ENCODE data around the gene RTL1. TPM values are rescaled to one million over a fixed set of nuclear protein-coding genes. Genes with fewer than 3 reads are reported as not detected.

The RTL1 gene
- not detected in 2 replicates for polyA plus RNA-seq (2011; rRNA removed)
- not detected in 2 replicates for polyA minus RNA-seq (2011; rRNA and poly(A)+ RNA removed)

- Histone ChIP-seq H3K4me3 (ENCODE audit: low read depth, low read length) (no peak within 1 kb of the TSS), H3K27me3 (ENCODE audit: control insufficient read depth, insufficient read depth, low read length) (peaks cover 22% of the 10 kb centered on the region), H3K27ac (ENCODE audit: low read depth, low read length) (no peak within 1 kb of the TSS), H3K9me3 (ENCODE audit: control insufficient read depth, insufficient read depth, low read length) (peaks cover 8% of the 10 kb centered on the region; the same call in 1 of the 2 replicates)
- CTCF ChIA-PET: no interaction called here
- DNase-seq (ENCODE audit: low read depth, low spot score): no peak
- POLR2A ChIA-PET: no interaction called here
- TF ChIP-seq CTCF (IDR thresholded peaks at IDR 0.05; ENCODE audit: low read depth, low read length): no peak
Observed at GRCh38 chr14:100903672-100904185, at the start of gene RTL1. Gene RTL1, minus strand, starts transcription at chr14:100903722. Its CDS starts 18,934 bp downstream, at chr14:100884788.

DNA sequence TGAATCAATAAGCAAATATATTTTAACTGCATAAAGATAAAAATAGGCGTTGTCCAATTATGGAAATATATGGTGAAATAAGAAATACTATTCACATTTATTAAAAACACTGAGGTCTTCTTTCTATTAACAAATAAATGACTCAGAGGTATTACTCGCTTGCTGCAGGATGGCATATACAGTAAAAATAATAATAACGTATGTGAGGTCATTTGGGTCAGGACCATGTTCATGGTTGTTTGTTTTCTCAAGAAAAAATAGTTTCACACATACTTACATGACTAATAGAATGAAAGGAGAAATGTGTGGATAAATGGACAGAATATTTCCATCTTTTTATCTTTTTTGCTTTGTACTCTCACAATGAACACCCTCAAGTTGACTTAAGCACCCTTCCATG, 46.5 kb upstream of the RTL1 start:
- Histone ChIP-seq H3K27ac (ENCODE audit: low read depth, low read length) (no peak overlapping the region), H3K27me3 (ENCODE audit: control insufficient read depth, insufficient read depth, low read length) (no peaks in the 10 kb centered on the region), H3K9me3 (ENCODE audit: control insufficient read depth, insufficient read depth, low read length) (no peaks in the 10 kb centered on the region), H3K4me3 (ENCODE audit: low read depth, low read length) (no peak overlapping the region)
- ChIA-PET CTCF (no interaction called here), POLR2A (no interaction called here)
- DNase-seq (ENCODE audit: low read depth, low spot score): no peak
- TF ChIP-seq CTCF (IDR thresholded peaks at IDR 0.05; ENCODE audit: low read depth, low read length): no peak

GRCh38 chr14:100944052-100944451, 40.5 kb upstream of the RTL1 start:
- H3K27ac ChIP-seq (ENCODE audit: low read depth, low read length): no peak overlapping the region
- DNase-seq (ENCODE audit: low read depth, low spot score): no peak
- no peak overlapping the region for H3K4me3 ChIP-seq (ENCODE audit: low read depth, low read length)
- no peaks in the 10 kb centered on the region for H3K9me3 ChIP-seq (ENCODE audit: control insufficient read depth, insufficient read depth, low read length)
- ChIA-PET CTCF (no interaction called here), POLR2A (no interaction called here)
- no peak for TF ChIP-seq CTCF (IDR thresholded peaks at IDR 0.05; ENCODE audit: low read depth, low read length)
- no peaks in the 10 kb centered on the region for H3K27me3 ChIP-seq (ENCODE audit: control insufficient read depth, insufficient read depth, low read length)

GRCh38 chr14:100930270-100930669, 26.7 kb upstream of the RTL1 start:
- no peak for TF ChIP-seq CTCF (IDR thresholded peaks at IDR 0.05; ENCODE audit: low read depth, low read length)
- DNase-seq (ENCODE audit: low read depth, low spot score): no peak
- ChIA-PET CTCF (no interaction called here), POLR2A (no interaction called here)
- no peaks in the 10 kb centered on the region for H3K27me3 ChIP-seq (ENCODE audit: control insufficient read depth, insufficient read depth, low read length)
- H3K9me3 ChIP-seq (ENCODE audit: control insufficient read depth, insufficient read depth, low read length): no peaks in the 10 kb centered on the region
- H3K27ac ChIP-seq (ENCODE audit: low read depth, low read length): no peak overlapping the region
- no peak overlapping the region for H3K4me3 ChIP-seq (ENCODE audit: low read depth, low read length)

DNA sequence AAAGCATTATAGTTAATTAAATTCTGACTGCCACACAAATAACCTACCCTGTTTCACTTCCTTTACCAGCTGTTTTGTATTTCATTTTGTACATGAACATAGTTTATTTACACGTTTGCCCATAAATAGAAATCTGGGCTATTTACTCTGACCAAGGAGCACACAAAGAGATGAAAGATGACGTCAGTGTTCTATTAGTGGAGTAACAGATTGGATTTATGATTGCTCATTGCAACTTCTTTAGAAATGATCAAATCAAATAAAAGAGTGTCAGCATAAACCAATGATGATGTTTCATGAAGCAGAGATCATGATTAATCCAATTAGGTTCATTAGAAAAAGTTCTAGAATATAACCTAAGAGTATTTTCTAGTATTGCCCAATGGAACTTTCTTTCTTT, 12.0 kb upstream of the RTL1 start:
- H3K27ac ChIP-seq (ENCODE audit: low read depth, low read length): no peak overlapping the region
- no peak overlapping the region for H3K4me3 ChIP-seq (ENCODE audit: low read depth, low read length)
- no peak for TF ChIP-seq CTCF (IDR thresholded peaks at IDR 0.05; ENCODE audit: low read depth, low read length)
- DNase-seq (ENCODE audit: low read depth, low spot score): no peak
- CTCF ChIA-PET: no interaction called here
- no peaks in the 10 kb centered on the region for H3K9me3 ChIP-seq (ENCODE audit: control insufficient read depth, insufficient read depth, low read length)
- no peaks in the 10 kb centered on the region for H3K27me3 ChIP-seq (ENCODE audit: control insufficient read depth, insufficient read depth, low read length)
- POLR2A ChIA-PET: no interaction called here

Measured in AG04450 (cell line).